Tibial artery (tissue), 4 donors: ENCODE data around the gene TMOD2.

ENCODE experiments used
- DNase-seq, 2 donors: peaks; one replicate each; pipeline ENCODE4 v3.0.0-alpha.2; 2019
- H3K27ac ChIP-seq, 2 donors: fragments of 200-600 bp; sonication (generic) in 1 of 2; 1 replicate in 1 of 2; 2 replicates in 1 of 2; pipeline ENCODE4 v1.5.1; 2018 to 2019; ENCODE audit warnings: mild to moderate bottlenecking in 1 of 2
- H3K27me3 ChIP-seq, 2 donors: fragments of 200-600 bp; sonication (generic) in 1 of 2; one replicate each; pipeline versions ENCODE4 v1.5.1 to v1.6.0; 2016 to 2019
- H3K36me3 ChIP-seq, 3 donors: fragments of 200-600 bp; sonication (generic) in 2 of 3; one replicate each; pipeline ENCODE4 v1.5.1; 2016 to 2019; ENCODE audit warnings: mild to moderate bottlenecking in 2 of 3
- H3K4me1 ChIP-seq, 4 donors: fragments of 200-600 bp; sonication (generic) in 2 of 4; 1 replicate in 3 of 4; 2 replicates in 1 of 4; pipeline ENCODE4 v1.5.1; 2016 to 2019
- H3K4me3 ChIP-seq, 2 donors: fragments of 200-600 bp; sonication (generic) in 1 of 2; 1 replicate in 1 of 2; 2 replicates in 1 of 2; pipeline ENCODE4 v1.5.1; 2018 to 2019; ENCODE audit warnings: mild to moderate bottlenecking in 2 of 2
- H3K9me3 ChIP-seq, 3 donors: fragments of 200-600 bp; sonication (generic) in 1 of 3; one replicate each; pipeline ENCODE4 v1.5.1; 2016 to 2019
- CTCF ChIP-seq, 2 experiments: fragments of 200-600 bp in 1 of 2; fragments of 450-650 bp in 1 of 2; IDR thresholded peaks; one replicate each; pipeline ENCODE4 v1.5.1; 2017 to 2019; ENCODE audit warnings: antibody characterized with exemption in 2 of 2, mild to moderate bottlenecking in 1 of 2, moderate library complexity in 1 of 2
- intact Hi-C: fragments of 100-400 bp; cut with DNase I; formaldehyde crosslinking; loops from one replicate; pipeline ENCODE4 v1.15.0; 2023; ENCODE audit warnings: low total_unique reads

The TMOD2 gene

GRCh38 chr15:51775967-51776816, 24.8 kb downstream of the TMOD2 start:
- Histone ChIP-seq H3K27me3 (no peaks in the 10 kb centered on the region), H3K9me3 (no peaks in the 10 kb centered on the region), H3K4me1 (peaks cover 0 to 6% (median 0%) of the 10 kb centered on the region in 4 donors), H3K27ac (no peak overlapping the region), H3K4me3 (no peak overlapping the region), H3K36me3 (peaks cover 7 to 54% (median 31%) of the 10 kb centered on the region in 3 donors)
- DNase-seq = peak in 1 of 2 donors; percentile 38
- peak; percentile 72 for TF ChIP-seq CTCF (IDR thresholded peaks at IDR 0.05)
- intact Hi-C loops = loop anchor here (2.0 kb wide), 1 partner anchor 125 kb away; no protein-coding TSS in a partner anchor

- no peak overlapping the region for H3K27ac ChIP-seq
- peak in 1 of 2 donors; percentile 50 for DNase-seq
- peaks cover 11 to 49% (median 28%) of the 10 kb centered on the region in 3 donors for H3K36me3 ChIP-seq
- no peaks in the 10 kb centered on the region for H3K27me3 ChIP-seq
- H3K9me3 ChIP-seq = no peaks in the 10 kb centered on the region
- peak; percentile 63 to 72 for TF ChIP-seq CTCF (IDR thresholded peaks at IDR 0.05)
- H3K4me3 ChIP-seq = no peak overlapping the region
- intact Hi-C loops = loop anchor here (2.0 kb wide), 1 partner anchor 126 kb away; no protein-coding TSS in a partner anchor
- peaks cover 0 to 6% (median 0%) of the 10 kb centered on the region in 4 donors for H3K4me1 ChIP-seq
These were observed 25.7 kb downstream of the TMOD2 start for GRCh38 chr15:51776952-51777569.

- Histone ChIP-seq H3K4me1 (peaks cover 0 to 6% (median 0%) of the 10 kb centered on the region in 4 donors), H3K36me3 (peaks cover 30 to 48% (median 39%) of the 10 kb centered on the region in 3 donors), H3K27me3 (no peaks in the 10 kb centered on the region), H3K4me3 (no peak overlapping the region), H3K9me3 (no peaks in the 10 kb centered on the region), H3K27ac (no peak overlapping the region)
- no peak for DNase-seq
- intact Hi-C loops = no loop called here
- TF ChIP-seq CTCF (IDR thresholded peaks at IDR 0.05) = no peak
These were observed 29.2 kb downstream of the TMOD2 start for GRCh38 chr15:51780636-51781035.

GRCh38 chr15:51781506-51781905, 30.1 kb downstream of the TMOD2 start:
- no peaks in the 10 kb centered on the region for H3K9me3 ChIP-seq
- H3K4me1 ChIP-seq = peaks cover 0 to 4% (median 0%) of the 10 kb centered on the region in 4 donors
- no peak for DNase-seq
- peaks cover 33 to 54% (median 35%) of the 10 kb centered on the region in 3 donors for H3K36me3 ChIP-seq
- intact Hi-C loops = no loop called here
- no peak overlapping the region for H3K27ac ChIP-seq
- no peak for TF ChIP-seq CTCF (IDR thresholded peaks at IDR 0.05)
- H3K27me3 ChIP-seq = no peaks in the 10 kb centered on the region
- H3K4me3 ChIP-seq = no peak overlapping the region

GRCh38 chr15:51782357-51782896, 31.0 kb downstream of the TMOD2 start:
- intact Hi-C loops = no loop called here
- H3K27ac ChIP-seq = no peak overlapping the region
- H3K9me3 ChIP-seq = no peaks in the 10 kb centered on the region
- peaks cover 40 to 63% (median 44%) of the 10 kb centered on the region in 3 donors for H3K36me3 ChIP-seq
- no peak for DNase-seq
- no peak overlapping the region for H3K4me3 ChIP-seq
- no peaks in the 10 kb centered on the region for H3K4me1 ChIP-seq
- no peaks in the 10 kb centered on the region for H3K27me3 ChIP-seq
- TF ChIP-seq CTCF (IDR thresholded peaks at IDR 0.05) = no peak
